GM21390 (cell line): ENCODE measurements around the gene MRPL23.

Experiments used
- ATAC-seq: cut with Tn5 transposase; IDR thresholded peaks from one replicate; pipeline ENCODE4 v1.9.1; 2021; ENCODE audit not compliant: unreplicated experiment

MRPL23 gene

GRCh38 chr11:1988667-1989317 is 41.7 kb downstream of the MRPL23 start:
- ATAC-seq = no peak

GRCh38 chr11:1989953-1990352 is 42.8 kb downstream of the MRPL23 start:
- no peak for ATAC-seq

- no peak for ATAC-seq
These were observed 43.9 kb downstream of the MRPL23 start for GRCh38 chr11:1990872-1991578.

DNA sequence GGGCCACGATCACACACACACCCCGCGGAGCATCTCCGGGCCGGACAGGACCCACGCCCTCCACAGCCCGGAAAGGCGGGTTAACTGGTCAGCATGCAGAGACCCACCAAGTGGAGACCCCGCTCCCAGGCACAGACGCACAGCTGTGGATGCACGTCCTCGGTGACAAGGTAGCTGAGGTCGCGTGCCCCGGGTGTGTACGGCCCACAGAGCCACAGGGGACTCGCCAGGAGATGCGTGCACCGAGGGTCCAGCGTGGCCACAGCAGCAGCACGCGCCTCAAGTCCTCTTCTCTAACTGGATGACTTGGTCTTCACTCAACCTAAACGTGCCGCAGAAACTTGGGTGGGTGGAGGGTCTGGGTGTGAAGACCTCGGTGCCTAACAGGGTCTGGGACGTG is 45.0 kb downstream of the MRPL23 start:
- ATAC-seq = no peak

- ATAC-seq = no peak
These were observed 47.0 kb downstream of the MRPL23 start for GRCh38 chr11:1994121-1994520.

DNA sequence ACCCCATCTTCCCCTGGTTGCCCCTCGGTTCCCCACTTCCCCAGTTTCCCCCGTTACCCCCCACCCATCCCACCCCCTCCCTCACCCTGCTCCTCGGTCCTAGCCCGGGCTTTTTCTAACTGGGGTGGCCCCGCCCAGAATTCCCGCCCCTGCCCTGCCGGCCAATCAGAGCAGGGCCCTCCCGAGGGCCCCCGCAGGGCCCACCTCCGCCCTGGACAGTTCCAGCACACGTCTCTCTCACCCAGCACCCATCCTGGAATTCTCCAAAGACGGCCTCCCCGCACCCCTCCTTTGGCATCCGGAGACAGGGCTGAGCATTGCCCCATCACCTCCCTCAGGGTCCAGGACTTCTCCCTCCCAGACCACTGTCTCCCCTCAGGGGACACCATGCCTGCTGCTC is 50.6 kb downstream of the MRPL23 start, which contains the start of gene H19:
Gene H19, minus strand, starts transcription at position 88 of the 400 bp plus-strand sequence.
- ATAC-seq = no peak

- ATAC-seq = no peak
These were observed 51.2 kb downstream of the MRPL23 start for GRCh38 chr11:1998290-1998689.

GRCh38 chr11:1998861-1999260 is 51.7 kb downstream of the MRPL23 start:
- no peak for ATAC-seq

DNA sequence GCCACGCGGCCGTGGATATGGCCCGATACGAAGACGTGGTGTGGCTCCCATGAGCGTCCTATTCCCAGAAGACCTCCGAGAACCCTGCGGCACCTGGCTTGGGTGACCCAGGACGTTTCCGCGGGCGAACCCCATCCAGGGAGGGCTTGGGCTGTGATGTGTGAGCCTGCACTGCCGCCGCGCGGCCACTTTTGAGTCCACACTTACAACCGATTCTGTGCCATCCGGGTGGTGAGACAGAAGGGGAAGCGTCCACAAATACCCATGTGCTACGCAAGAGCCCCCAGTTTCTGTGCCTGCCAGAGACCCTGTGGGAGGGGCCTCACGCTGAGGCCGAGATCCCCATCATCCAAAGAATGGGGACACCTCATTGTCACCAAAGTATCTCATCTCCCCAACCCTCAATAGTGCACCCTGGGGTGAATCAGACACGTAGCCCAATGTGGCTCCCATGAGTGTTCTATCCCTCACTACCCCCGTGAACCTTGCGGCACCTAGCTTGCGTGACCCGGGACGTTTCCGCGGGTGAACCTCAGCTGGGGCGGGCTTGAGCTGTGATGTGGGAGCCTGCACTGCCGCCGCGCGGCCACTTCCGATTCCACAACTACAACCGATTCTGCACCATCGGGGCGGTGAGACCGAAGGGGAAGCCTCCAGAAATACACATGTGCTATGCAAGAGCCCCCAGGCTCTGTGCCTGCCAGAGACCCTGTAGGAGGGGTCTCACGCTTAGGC is 55.1 kb downstream of the MRPL23 start:
- no peak for ATAC-seq

- no peak for ATAC-seq
These were observed 55.7 kb downstream of the MRPL23 start for GRCh38 chr11:2002807-2003206.

GRCh38 chr11:2004466-2004865 is 57.3 kb downstream of the MRPL23 start:
- ATAC-seq = no peak
